DOHH2 (cell line): Measurements from ENCODE around the gene ADCY3.

Experiments
- H3F3A ChIP-seq: fragments of 200-600 bp; sonication (generic), shearing (Covaris generic); 2 replicates; pipeline ENCODE4 v1.6.0; 2016; ENCODE audit warnings: antibody characterized with exemption, mild to moderate bottlenecking; ENCODE audit not compliant: control insufficient read depth, insufficient read depth
- H3K27ac ChIP-seq: fragments of 200-600 bp; sonication (generic); 2 replicates; pipeline ENCODE4 v1.5.1; 2014; ENCODE audit warnings: low read depth, mild to moderate bottlenecking, low read length, moderate library complexity
- H3K27me3 ChIP-seq: fragments of 200-600 bp; sonication (generic); 2 replicates; pipeline ENCODE4 v1.6.1; 2014; ENCODE audit warnings: mild to moderate bottlenecking, low read length, mixed read lengths; ENCODE audit not compliant: control insufficient read depth
- H3K36me3 ChIP-seq: fragments of 200-600 bp; sonication (generic); 2 replicates; pipeline ENCODE4 v1.6.1; 2014; ENCODE audit warnings: mild to moderate bottlenecking, low read length, moderate library complexity, mixed read lengths; ENCODE audit not compliant: control insufficient read depth
- H3K4me1 ChIP-seq: fragments of 200-600 bp; sonication (generic); 2 replicates; pipeline ENCODE4 v1.6.1; 2014; ENCODE audit warnings: mild to moderate bottlenecking, low read length, mixed read lengths; ENCODE audit not compliant: control insufficient read depth
- H3K4me2 ChIP-seq: fragments of 200-600 bp; sonication (generic); 2 replicates; pipeline ENCODE4 v1.6.0; 2014; ENCODE audit warnings: mild to moderate bottlenecking, low read length, moderate library complexity
- H3K4me3 ChIP-seq: fragments of 200-600 bp; sonication (generic); 2 replicates; pipeline ENCODE4 v1.5.1; 2014; ENCODE audit warnings: mild to moderate bottlenecking, low read length, mixed read lengths
- H3K79me2 ChIP-seq: fragments of 200-600 bp; sonication (generic); 2 replicates; pipeline ENCODE4 v1.6.1; 2014; ENCODE audit warnings: mild to moderate bottlenecking, low read length, mixed read lengths; ENCODE audit not compliant: control insufficient read depth
- H3K9me2 ChIP-seq: fragments of 200-600 bp; sonication (generic); replicated peaks from 2 replicates; pipeline ENCODE4 v1.6.1; 2014; ENCODE audit warnings: mild to moderate bottlenecking, low read length, mixed read lengths; ENCODE audit not compliant: control insufficient read depth
- H3K9me3 ChIP-seq: fragments of 200-600 bp; sonication (generic); 2 replicates; pipeline ENCODE4 v1.6.1; 2014; ENCODE audit warnings: antibody characterized with exemption, low read length, mixed read lengths; ENCODE audit not compliant: control insufficient read depth, insufficient read depth
- H4K20me1 ChIP-seq: fragments of 200-600 bp; sonication (generic); 2 replicates; pipeline ENCODE4 v1.6.0; 2014; ENCODE audit warnings: low read depth, mild to moderate bottlenecking, antibody characterized with exemption, low read length, moderate library complexity; ENCODE audit not compliant: control insufficient read depth, insufficient read depth
- EZH2phosphoT487 ChIP-seq: fragments of 200-600 bp; sonication (generic); IDR thresholded peaks from 2 replicates; pipeline ENCODE4 v1.6.1; 2017; ENCODE audit warnings: borderline replicate concordance, mild to moderate bottlenecking, antibody characterized with exemption, low read length, moderate library complexity, mixed read lengths
- TF ChIP-seq, protein P1 (sequence below): fragments of 200-600 bp; sonication (generic); IDR thresholded peaks from one replicate; pipeline ENCODE4 v1.5.1; 2014; ENCODE audit warnings: antibody characterized with exemption, mild to moderate bottlenecking, low read depth, low read length; ENCODE audit not compliant: poor library complexity, severe bottlenecking

Gene ADCY3

GRCh38 chr2:24832073-24832461, 88.0 kb downstream of the ADCY3 start:
- Histone ChIP-seq H3K4me3 (no peak overlapping the region), H4K20me1 (no peaks in the 10 kb centered on the region), H3K4me2 (no peak overlapping the region), H3K36me3 (peaks cover 45% of the 10 kb centered on the region), H3K9me2 (no peaks in the 10 kb centered on the region), H3K27ac (no peak overlapping the region), H3F3A (no peaks in the 10 kb centered on the region), H3K27me3 (no peaks in the 10 kb centered on the region), H3K9me3 (no peaks in the 10 kb centered on the region), H3K4me1 (no peaks in the 10 kb centered on the region), H3K79me2 (no peaks in the 10 kb centered on the region)
- TF ChIP-seq, protein P1, sequence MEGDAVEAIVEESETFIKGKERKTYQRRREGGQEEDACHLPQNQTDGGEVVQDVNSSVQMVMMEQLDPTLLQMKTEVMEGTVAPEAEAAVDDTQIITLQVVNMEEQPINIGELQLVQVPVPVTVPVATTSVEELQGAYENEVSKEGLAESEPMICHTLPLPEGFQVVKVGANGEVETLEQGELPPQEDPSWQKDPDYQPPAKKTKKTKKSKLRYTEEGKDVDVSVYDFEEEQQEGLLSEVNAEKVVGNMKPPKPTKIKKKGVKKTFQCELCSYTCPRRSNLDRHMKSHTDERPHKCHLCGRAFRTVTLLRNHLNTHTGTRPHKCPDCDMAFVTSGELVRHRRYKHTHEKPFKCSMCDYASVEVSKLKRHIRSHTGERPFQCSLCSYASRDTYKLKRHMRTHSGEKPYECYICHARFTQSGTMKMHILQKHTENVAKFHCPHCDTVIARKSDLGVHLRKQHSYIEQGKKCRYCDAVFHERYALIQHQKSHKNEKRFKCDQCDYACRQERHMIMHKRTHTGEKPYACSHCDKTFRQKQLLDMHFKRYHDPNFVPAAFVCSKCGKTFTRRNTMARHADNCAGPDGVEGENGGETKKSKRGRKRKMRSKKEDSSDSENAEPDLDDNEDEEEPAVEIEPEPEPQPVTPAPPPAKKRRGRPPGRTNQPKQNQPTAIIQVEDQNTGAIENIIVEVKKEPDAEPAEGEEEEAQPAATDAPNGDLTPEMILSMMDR, result no peak
- TF ChIP-seq EZH2phosphoT487, result no peak

DNA sequence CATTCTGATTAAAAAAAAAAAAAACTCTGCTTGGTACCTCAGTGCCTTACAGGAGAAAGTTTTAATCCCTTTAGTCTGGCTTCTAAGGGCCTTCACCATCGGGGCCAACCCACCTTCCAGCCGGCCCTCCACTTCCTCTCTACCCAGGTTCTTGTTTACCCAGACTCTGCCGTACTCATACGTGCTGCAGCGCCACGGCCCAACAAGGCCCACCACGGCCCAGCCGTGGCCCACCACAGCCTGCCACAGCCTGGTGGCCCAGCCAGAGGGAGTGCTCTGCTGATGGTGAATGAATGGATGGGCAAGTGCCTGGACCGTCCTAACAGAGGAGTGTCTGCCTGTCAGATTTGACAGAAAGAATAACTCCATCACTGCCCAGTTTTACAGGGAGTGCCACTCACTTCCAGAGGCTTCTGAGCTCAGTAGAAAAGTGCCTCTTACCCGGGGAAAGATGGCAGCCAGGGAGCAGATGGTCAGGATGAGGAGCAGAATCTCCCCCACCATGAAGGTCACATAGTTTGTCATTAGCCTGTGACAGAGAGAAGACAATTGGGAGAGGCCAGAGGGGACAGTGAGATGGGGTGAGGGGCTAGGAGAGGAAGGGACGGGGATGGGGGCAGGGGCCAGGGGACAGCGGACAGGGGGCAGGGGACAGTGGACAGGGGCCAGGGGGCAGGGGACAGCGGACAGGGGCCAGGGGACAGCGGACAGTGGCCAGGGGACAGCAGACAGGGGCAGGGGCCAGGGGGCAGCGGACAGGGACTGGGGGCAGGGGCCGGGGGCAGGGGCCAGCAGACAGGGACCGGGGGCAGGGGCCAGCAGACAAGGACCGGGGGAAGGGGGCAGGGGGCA, 88.6 kb downstream of the ADCY3 start:
- no peak overlapping the region for H3K27ac ChIP-seq
- no peak overlapping the region for H3K4me2 ChIP-seq
- no peaks in the 10 kb centered on the region for H3K79me2 ChIP-seq
- H4K20me1 ChIP-seq, result no peaks in the 10 kb centered on the region
- H3K4me1 ChIP-seq, result no peaks in the 10 kb centered on the region
- TF ChIP-seq EZH2phosphoT487, result no peak
- TF ChIP-seq, protein P1, result no peak
- H3K27me3 ChIP-seq, result no peaks in the 10 kb centered on the region
- H3K36me3 ChIP-seq, result peaks cover 45% of the 10 kb centered on the region
- H3K9me3 ChIP-seq, result no peaks in the 10 kb centered on the region
- H3K9me2 ChIP-seq, result no peaks in the 10 kb centered on the region
- H3F3A ChIP-seq, result 0 out of 2 replicates have a peak, but pooled peaks cover 2% of the 10 kb centered on the region
- no peak overlapping the region for H3K4me3 ChIP-seq

GRCh38 chr2:24830786-24831185, 89.3 kb downstream of the ADCY3 start:
- no peak overlapping the region for H3K27ac ChIP-seq
- no peaks in the 10 kb centered on the region for H3K27me3 ChIP-seq
- no peaks in the 10 kb centered on the region for H3K9me2 ChIP-seq
- no peaks in the 10 kb centered on the region for H4K20me1 ChIP-seq
- TF ChIP-seq EZH2phosphoT487, result no peak
- TF ChIP-seq, protein P1, result no peak
- 0 out of 2 replicates have a peak, but pooled peaks cover 2% of the 10 kb centered on the region for H3F3A ChIP-seq
- no peaks in the 10 kb centered on the region for H3K9me3 ChIP-seq
- H3K36me3 ChIP-seq, result peaks cover 45% of the 10 kb centered on the region
- H3K4me3 ChIP-seq, result no peak overlapping the region
- H3K4me1 ChIP-seq, result no peaks in the 10 kb centered on the region
- H3K79me2 ChIP-seq, result no peaks in the 10 kb centered on the region
- H3K4me2 ChIP-seq, result no peak overlapping the region
